Measurements from ENCODE around the gene BRD2. TPM values are rescaled to one million over a fixed set of nuclear protein-coding genes. Genes with fewer than 3 reads are reported as not detected.

Gene BRD2
- total RNA-seq, 1 donor from 2014 or later = 234 TPM

- Mint-ChIP-seq H3K36me3 (ENCODE audit: low read depth, unreplicated experiment) (no peaks in the 10 kb centered on the region), H3K9me3 (ENCODE audit: unreplicated experiment) (no peaks in the 10 kb centered on the region), H3K4me3 (ENCODE audit: unreplicated experiment) (no peak overlapping the region), H3K27me3 (ENCODE audit: low read depth, unreplicated experiment) (peaks cover 20% of the 10 kb centered on the region), H3K4me1 (ENCODE audit: low read depth, unreplicated experiment) (peaks cover 2% of the 10 kb centered on the region), H3K27ac (ENCODE audit: unreplicated experiment) (no peak overlapping the region)
- H3K4me3 ChIP-seq (ENCODE audit: insufficient read depth, low read depth, low read length) = no peak overlapping the region
- TF ChIP-seq CTCF (IDR thresholded peaks at IDR 0.05; ENCODE audit: insufficient read depth, low read depth, low read length) (no peak), EZH2 (IDR thresholded peaks at IDR 0.05; ENCODE audit: insufficient read depth, low read length) (no peak)
- no peak overlapping the region for H3K27ac ChIP-seq (ENCODE audit: low read depth, low read length)
- no peak overlapping the region for H3K9ac ChIP-seq (ENCODE audit: low read length)
- H3K4me1 ChIP-seq (ENCODE audit: insufficient read depth, low read length) = no peaks in the 10 kb centered on the region
- FAIRE-seq = no peak
- no peak for DNase-seq (ENCODE audit: low read depth)
- peaks cover 48% of the 10 kb centered on the region for H3K27me3 ChIP-seq (ENCODE audit: insufficient read depth, low read length)
- no peaks in the 10 kb centered on the region for H3K79me2 ChIP-seq (ENCODE audit: insufficient read depth, low read length)
- no peaks in the 10 kb centered on the region for H3K9me3 ChIP-seq (ENCODE audit: insufficient read depth, low read depth, low read length)
- H3K4me2 ChIP-seq (ENCODE audit: low read length) = no peak overlapping the region
- H2AFZ ChIP-seq (ENCODE audit: low read depth, low read length) = no peak overlapping the region
- H3K36me3 ChIP-seq (ENCODE audit: insufficient read depth, low read length) = no peaks in the 10 kb centered on the region
- H4K20me1 ChIP-seq (ENCODE audit: insufficient read depth, low read length) = no peaks in the 10 kb centered on the region
Observed at GRCh38 chr6:33000055-33000454, 31.7 kb downstream of the BRD2 start.

GRCh38 chr6:33001685-33002084 lies 33.3 kb downstream of the BRD2 start:
- no peaks in the 10 kb centered on the region for H3K79me2 ChIP-seq (ENCODE audit: insufficient read depth, low read length)
- H2AFZ ChIP-seq (ENCODE audit: low read depth, low read length) = no peak overlapping the region
- Mint-ChIP-seq H3K36me3 (ENCODE audit: low read depth, unreplicated experiment) (no peaks in the 10 kb centered on the region), H3K4me3 (ENCODE audit: unreplicated experiment) (no peak overlapping the region), H3K27ac (ENCODE audit: unreplicated experiment) (no peak overlapping the region), H3K27me3 (ENCODE audit: low read depth, unreplicated experiment) (peaks cover 23% of the 10 kb centered on the region), H3K9me3 (ENCODE audit: unreplicated experiment) (no peaks in the 10 kb centered on the region), H3K4me1 (ENCODE audit: low read depth, unreplicated experiment) (peaks cover 2% of the 10 kb centered on the region)
- H3K27ac ChIP-seq (ENCODE audit: low read depth, low read length) = no peak overlapping the region
- H3K36me3 ChIP-seq (ENCODE audit: insufficient read depth, low read length) = no peaks in the 10 kb centered on the region
- no peak overlapping the region for H3K4me3 ChIP-seq (ENCODE audit: insufficient read depth, low read depth, low read length)
- no peak overlapping the region for H3K9ac ChIP-seq (ENCODE audit: low read length)
- no peaks in the 10 kb centered on the region for H4K20me1 ChIP-seq (ENCODE audit: insufficient read depth, low read length)
- H3K27me3 ChIP-seq (ENCODE audit: insufficient read depth, low read length) = peaks cover 44% of the 10 kb centered on the region
- no peaks in the 10 kb centered on the region for H3K4me1 ChIP-seq (ENCODE audit: insufficient read depth, low read length)
- FAIRE-seq (no peak), DNase-seq (ENCODE audit: low read depth) (no peak)
- no peaks in the 10 kb centered on the region for H3K9me3 ChIP-seq (ENCODE audit: insufficient read depth, low read depth, low read length)
- no peak for TF ChIP-seq CTCF (IDR thresholded peaks at IDR 0.05; ENCODE audit: insufficient read depth, low read depth, low read length)
- TF ChIP-seq EZH2 (IDR thresholded peaks at IDR 0.05; ENCODE audit: insufficient read depth, low read length) = no peak
- no peak overlapping the region for H3K4me2 ChIP-seq (ENCODE audit: low read length)

DNA sequence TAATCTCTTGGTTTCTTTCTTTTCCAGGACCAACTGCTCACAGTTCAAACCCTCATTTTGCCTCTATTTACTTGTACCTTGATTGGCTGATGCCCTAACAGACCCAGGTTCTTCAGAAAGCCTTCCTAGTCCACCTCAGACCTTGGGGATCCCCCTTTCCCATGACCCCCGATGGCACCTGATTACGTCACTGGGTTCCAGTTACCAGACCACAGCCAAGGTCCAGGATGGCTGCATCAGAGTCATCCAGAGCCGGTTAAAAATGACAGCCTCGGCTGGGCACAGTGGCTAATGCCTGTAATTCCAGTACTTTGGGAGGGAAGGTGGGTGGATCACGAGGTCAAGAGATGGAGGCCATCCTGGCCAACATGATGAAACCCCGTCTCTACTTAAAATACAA lies 36.5 kb downstream of the BRD2 start:
- Histone ChIP-seq H3K79me2 (ENCODE audit: insufficient read depth, low read length) (no peaks in the 10 kb centered on the region), H3K4me2 (ENCODE audit: low read length) (no peak overlapping the region), H3K9me3 (ENCODE audit: insufficient read depth, low read depth, low read length) (no peaks in the 10 kb centered on the region), H3K4me3 (ENCODE audit: insufficient read depth, low read depth, low read length) (no peak overlapping the region), H2AFZ (ENCODE audit: low read depth, low read length) (no peak overlapping the region), H3K4me1 (ENCODE audit: insufficient read depth, low read length) (peaks cover 3% of the 10 kb centered on the region), H3K27me3 (ENCODE audit: insufficient read depth, low read length) (peaks cover 41% of the 10 kb centered on the region), H3K27ac (ENCODE audit: low read depth, low read length) (no peak overlapping the region), H4K20me1 (ENCODE audit: insufficient read depth, low read length) (no peaks in the 10 kb centered on the region), H3K9ac (ENCODE audit: low read length) (no peak overlapping the region), H3K36me3 (ENCODE audit: insufficient read depth, low read length) (no peaks in the 10 kb centered on the region)
- Mint-ChIP-seq H3K36me3 (ENCODE audit: low read depth, unreplicated experiment) (no peaks in the 10 kb centered on the region), H3K4me1 (ENCODE audit: low read depth, unreplicated experiment) (peaks cover 2% of the 10 kb centered on the region), H3K4me3 (ENCODE audit: unreplicated experiment) (no peak overlapping the region), H3K27ac (ENCODE audit: unreplicated experiment) (no peak overlapping the region), H3K27me3 (ENCODE audit: low read depth, unreplicated experiment) (peaks cover 39% of the 10 kb centered on the region), H3K9me3 (ENCODE audit: unreplicated experiment) (no peaks in the 10 kb centered on the region)
- TF ChIP-seq EZH2 (IDR thresholded peaks at IDR 0.05; ENCODE audit: insufficient read depth, low read length) = no peak
- no peak for TF ChIP-seq CTCF (IDR thresholded peaks at IDR 0.05; ENCODE audit: insufficient read depth, low read depth, low read length)
- no peak for DNase-seq (ENCODE audit: low read depth)
- no peak for FAIRE-seq

All from astrocyte (in vitro differentiated cells and primary cell).